PC-9 (cell line): ENCODE measurements around the gene PANX2. TPM values are rescaled to one million over a fixed set of nuclear protein-coding genes. Genes with fewer than 3 reads are reported as not detected.

ENCODE experiments used
- BruUV-seq: library from RNA; stranded (reverse); fragments of 400-500 nt; replicated peaks from 2 replicates; lab custom pipeline; 2021; lab: Mats Ljungman, UMichigan
- CTCF ChIA-PET: fragments of 300-600 bp; sonication (Branson Sonifier 250); formaldehyde crosslinking; loops from one replicate; lab custom pipeline; 2022; ENCODE audit warnings: antibody characterized with exemption; lab: Charles Lee
- POLR2A ChIA-PET: fragments of 300-600 bp; sonication (Branson Sonifier 250); formaldehyde crosslinking; loops from one replicate; lab custom pipeline; 2022; ENCODE audit warnings: antibody characterized with exemption; ENCODE audit not compliant: unreplicated experiment; lab: Charles Lee
- DNase-seq, 2 experiments: peaks; one replicate each; pipeline versions ENCODE4 v3.0.0 to v3.0.0-alpha.2; 2015 to 2022; ENCODE audit warnings: mixed read lengths in 1 of 2
- H2AFZ ChIP-seq: fragments of 200-600 bp; sonication (generic); 2 replicates; pipeline ENCODE4 v1.8.1; 2017; ENCODE audit warnings: antibody characterized with exemption
- H3F3A ChIP-seq: fragments of 200-600 bp; sonication (generic); 2 replicates; pipeline ENCODE4 v1.8.1; 2017; ENCODE audit warnings: antibody characterized with exemption, mild to moderate bottlenecking, low read depth; ENCODE audit not compliant: insufficient read depth
- H3K27ac ChIP-seq: fragments of 200-600 bp; sonication (generic); 2 replicates; pipeline ENCODE4 v1.6.1; 2016; ENCODE audit warnings: mixed run types
- H3K27me3 ChIP-seq: fragments of 200-600 bp; sonication (generic); 2 replicates; pipeline ENCODE4 v1.6.1; 2016; ENCODE audit warnings: low read depth, mixed run types; ENCODE audit not compliant: insufficient read depth
- H3K36me3 ChIP-seq: fragments of 200-600 bp; sonication (generic); 2 replicates; pipeline ENCODE4 v1.6.1; 2016; ENCODE audit warnings: low read depth, mixed run types
- H3K4me1 ChIP-seq: fragments of 200-600 bp; sonication (generic); replicated peaks from 2 replicates; pipeline ENCODE4 v1.6.1; 2016; ENCODE audit warnings: mixed run types; ENCODE audit not compliant: insufficient read depth
- H3K4me2 ChIP-seq: fragments of 200-600 bp; sonication (generic); 2 replicates; pipeline ENCODE4 v1.6.1; 2017; ENCODE audit warnings: mixed run types
- H3K4me3 ChIP-seq: fragments of 200-600 bp; sonication (generic); 2 replicates; pipeline ENCODE4 v1.6.1; 2016; ENCODE audit warnings: mixed run types
- H3K79me2 ChIP-seq: fragments of 200-600 bp; sonication (generic); 2 replicates; pipeline ENCODE4 v1.6.1; 2017; ENCODE audit warnings: low read depth, mixed run types
- H3K9me2 ChIP-seq: fragments of 200-600 bp; sonication (generic); 2 replicates; pipeline ENCODE4 v1.8.1; 2017; ENCODE audit warnings: mild to moderate bottlenecking; ENCODE audit not compliant: insufficient read depth
- H3K9me3 ChIP-seq: fragments of 200-600 bp; sonication (generic); 2 replicates; pipeline ENCODE4 v1.8.1; 2016; ENCODE audit warnings: low read depth; ENCODE audit not compliant: insufficient read depth
- H4K20me1 ChIP-seq: fragments of 200-600 bp; sonication (generic); 2 replicates; pipeline ENCODE4 v1.8.1; 2017; ENCODE audit not compliant: insufficient read depth
- EZH2 ChIP-seq: fragments of 200-600 bp; sonication (generic); IDR thresholded peaks from 2 replicates; pipeline ENCODE4 v1.8.0; 2017; ENCODE audit warnings: antibody characterized with exemption, low read depth
- intact Hi-C: fragments of 100-400 bp; cut with micrococcal nuclease; formaldehyde crosslinking; loops from one replicate; pipeline ENCODE4 v1.10.0; 2022; ENCODE audit not compliant: unreplicated experiment
- total RNA-seq: library from RNA; stranded (reverse); gene quantifications from 2 replicates; pipeline ENCODE4 v1.2.3, GENCODE V29; 2021
- TF ChIP-seq, protein P1 (sequence below): fragments of 200-600 bp; sonication (generic); conservative IDR thresholded peaks from 2 replicates; pipeline ENCODE4 v1.6.1; 2017; ENCODE audit warnings: mixed run types, antibody characterized with exemption, mild to moderate bottlenecking, moderate library complexity

PANX2 gene
- total RNA-seq, 1 experiment from 2014 or later, result 51.7 TPM

DNA sequence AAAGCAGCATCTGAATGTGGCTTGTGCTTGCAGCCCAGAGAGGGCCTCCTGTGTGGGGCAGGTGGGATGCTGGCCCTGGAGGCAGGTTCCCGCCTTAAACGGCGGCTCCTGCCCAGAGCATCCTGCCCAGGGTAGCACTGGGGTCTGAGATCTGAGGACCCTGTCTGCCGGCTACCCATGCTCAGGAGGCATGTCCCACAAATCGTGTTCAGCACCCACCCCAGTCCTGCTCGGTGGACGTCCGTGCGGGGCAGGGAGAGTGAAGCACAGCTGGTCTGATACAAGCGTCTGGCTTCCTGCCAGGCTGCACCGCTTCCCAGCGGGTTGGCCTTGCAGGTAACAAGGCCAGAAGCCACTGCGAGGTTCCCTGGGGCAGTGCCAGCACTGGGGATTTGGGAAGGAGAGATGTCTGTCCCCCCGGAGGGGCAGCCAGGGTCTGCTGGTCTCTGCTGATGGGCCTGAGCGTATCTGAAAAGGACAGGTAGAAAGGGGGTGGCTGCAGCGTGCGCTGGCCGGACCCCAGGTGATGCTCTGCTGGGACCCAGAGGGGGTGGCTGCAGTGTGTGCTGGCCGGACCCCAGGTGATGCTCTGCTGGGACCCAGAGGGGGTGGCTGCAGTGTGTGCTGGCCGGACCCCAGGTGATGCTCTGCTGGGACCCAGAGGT, 18.8 kb downstream of the PANX2 start:
- CTCF ChIA-PET, result interaction anchor here (1.3 kb wide), 1 partner anchor 41 kb away, joined by 5 read pairs; no protein-coding TSS in a partner anchor
- intact Hi-C loops, result no loop called here
- TF ChIP-seq, protein P1, sequence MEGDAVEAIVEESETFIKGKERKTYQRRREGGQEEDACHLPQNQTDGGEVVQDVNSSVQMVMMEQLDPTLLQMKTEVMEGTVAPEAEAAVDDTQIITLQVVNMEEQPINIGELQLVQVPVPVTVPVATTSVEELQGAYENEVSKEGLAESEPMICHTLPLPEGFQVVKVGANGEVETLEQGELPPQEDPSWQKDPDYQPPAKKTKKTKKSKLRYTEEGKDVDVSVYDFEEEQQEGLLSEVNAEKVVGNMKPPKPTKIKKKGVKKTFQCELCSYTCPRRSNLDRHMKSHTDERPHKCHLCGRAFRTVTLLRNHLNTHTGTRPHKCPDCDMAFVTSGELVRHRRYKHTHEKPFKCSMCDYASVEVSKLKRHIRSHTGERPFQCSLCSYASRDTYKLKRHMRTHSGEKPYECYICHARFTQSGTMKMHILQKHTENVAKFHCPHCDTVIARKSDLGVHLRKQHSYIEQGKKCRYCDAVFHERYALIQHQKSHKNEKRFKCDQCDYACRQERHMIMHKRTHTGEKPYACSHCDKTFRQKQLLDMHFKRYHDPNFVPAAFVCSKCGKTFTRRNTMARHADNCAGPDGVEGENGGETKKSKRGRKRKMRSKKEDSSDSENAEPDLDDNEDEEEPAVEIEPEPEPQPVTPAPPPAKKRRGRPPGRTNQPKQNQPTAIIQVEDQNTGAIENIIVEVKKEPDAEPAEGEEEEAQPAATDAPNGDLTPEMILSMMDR, result no peak
- TF ChIP-seq EZH2, result no peak
- H3F3A ChIP-seq, result peaks cover 17% of the 10 kb centered on the region; the same call in 1 of the 2 replicates
- no peaks in the 10 kb centered on the region for H3K9me3 ChIP-seq
- POLR2A ChIA-PET, result interaction anchor here (0.6 kb wide), 1 partner anchor 28 kb away, joined by 6 read pairs; no protein-coding TSS in a partner anchor
- H3K27me3 ChIP-seq, result no peaks in the 10 kb centered on the region
- peak overlapping the region; percentile 67; the same call in 1 of the 2 replicates for H3K27ac ChIP-seq
- BruUV-seq, result no TSS peak
- peaks cover 19% of the 10 kb centered on the region; the same call in 1 of the 2 replicates for H3K36me3 ChIP-seq
- H2AFZ ChIP-seq, result no peak overlapping the region
- H3K79me2 ChIP-seq, result peaks cover 69% of the 10 kb centered on the region
- no peak for DNase-seq
- peak overlapping the region; percentile 49; the same call in 1 of the 2 replicates for H3K4me3 ChIP-seq
- peaks cover 67% of the 10 kb centered on the region for H4K20me1 ChIP-seq
- H3K4me1 ChIP-seq, result peaks cover 40% of the 10 kb centered on the region
- no peaks in the 10 kb centered on the region for H3K9me2 ChIP-seq
- H3K4me2 ChIP-seq, result peak overlapping the region; percentile 73

DNA sequence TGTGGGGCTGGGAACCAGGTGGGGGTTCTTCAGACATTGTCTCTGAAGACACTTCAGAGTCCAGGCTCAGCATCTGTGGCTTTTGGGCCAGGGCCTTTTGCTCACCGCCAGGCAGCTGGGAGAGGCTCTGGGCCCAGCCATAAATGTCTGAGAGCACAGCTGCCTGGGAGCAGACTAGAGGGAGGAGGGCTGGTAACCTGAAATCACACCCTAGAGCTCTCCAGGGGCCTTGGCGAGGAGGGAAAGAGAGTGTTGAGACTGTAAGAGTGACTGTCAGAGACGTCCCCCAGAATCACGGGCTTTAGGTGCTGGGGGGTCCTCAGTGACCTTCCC, 19.3 kb downstream of the PANX2 start:
- H4K20me1 ChIP-seq, result peaks cover 72% of the 10 kb centered on the region
- peaks cover 24% of the 10 kb centered on the region; the same call in 1 of the 2 replicates for H3K36me3 ChIP-seq
- peaks cover 18% of the 10 kb centered on the region; the same call in 1 of the 2 replicates for H3F3A ChIP-seq
- ChIA-PET POLR2A (interaction anchor here (0.6 kb wide), 1 partner anchor 28 kb away, joined by 6 read pairs; no protein-coding TSS in a partner anchor), CTCF (interaction anchor here (1.3 kb wide), 1 partner anchor 41 kb away, joined by 5 read pairs; no protein-coding TSS in a partner anchor)
- peak overlapping the region; percentile 67 for H3K27ac ChIP-seq
- H3K4me2 ChIP-seq, result peak overlapping the region; percentile 73
- peaks cover 69% of the 10 kb centered on the region for H3K79me2 ChIP-seq
- peaks cover 37% of the 10 kb centered on the region for H3K4me1 ChIP-seq
- H3K9me2 ChIP-seq, result no peaks in the 10 kb centered on the region
- no peaks in the 10 kb centered on the region for H3K27me3 ChIP-seq
- peak overlapping the region; percentile 49; the same call in 1 of the 2 replicates for H3K4me3 ChIP-seq
- no peak for DNase-seq
- intact Hi-C loops, result loop anchor here (1.0 kb wide), 1 partner anchor 10 kb away; no protein-coding TSS in a partner anchor
- no peaks in the 10 kb centered on the region for H3K9me3 ChIP-seq
- H2AFZ ChIP-seq, result no peak overlapping the region
- TF ChIP-seq, protein P1, result no peak
- TF ChIP-seq EZH2, result no peak
- BruUV-seq, result no TSS peak

DNA sequence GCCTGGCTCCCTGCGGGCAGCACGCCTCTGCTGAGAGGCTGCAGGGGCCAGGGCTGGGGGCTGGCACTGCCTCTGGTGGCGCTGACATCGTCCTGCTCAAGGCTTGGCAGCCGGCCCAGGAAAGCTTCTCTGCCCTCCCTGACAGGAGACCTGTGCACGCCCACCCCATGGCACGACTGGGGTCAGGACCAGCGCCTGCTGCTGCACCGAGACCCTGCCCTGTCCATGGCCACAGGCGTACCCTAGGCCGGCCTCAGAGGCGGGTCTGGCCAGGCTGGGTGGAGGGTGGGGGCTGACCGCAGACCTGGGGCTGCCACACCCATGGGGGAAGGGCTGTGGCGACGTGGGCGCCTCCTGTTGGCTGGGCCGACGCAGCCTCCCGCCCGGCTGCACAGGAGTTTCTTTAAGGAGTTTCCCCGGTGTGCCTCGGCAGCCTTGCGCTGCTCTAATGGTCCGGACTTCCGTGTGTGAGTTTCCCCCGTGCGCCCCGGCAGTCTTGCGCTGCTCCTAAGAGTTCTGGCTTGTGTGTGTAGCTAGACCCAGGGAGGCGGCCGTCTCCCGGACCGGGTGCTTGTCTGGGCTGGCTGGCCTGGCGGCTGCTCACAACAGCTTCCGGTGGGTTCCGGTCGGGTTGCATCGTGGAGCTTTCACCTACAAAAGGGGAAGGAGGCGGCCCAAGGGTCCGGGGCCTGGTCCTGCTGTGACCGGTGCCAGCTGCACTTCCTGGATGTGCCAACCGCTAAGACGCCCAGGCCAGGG, 19.8 kb downstream of the PANX2 start:
- Histone ChIP-seq H3F3A (peaks cover 23% of the 10 kb centered on the region; the same call in 1 of the 2 replicates), H3K4me2 (peak overlapping the region; percentile 73), H3K27ac (peak overlapping the region; percentile 67), H3K36me3 (peaks cover 27% of the 10 kb centered on the region; the same call in 1 of the 2 replicates), H4K20me1 (peaks cover 77% of the 10 kb centered on the region), H3K9me2 (no peaks in the 10 kb centered on the region), H3K4me1 (peaks cover 35% of the 10 kb centered on the region), H3K79me2 (peaks cover 69% of the 10 kb centered on the region), H3K9me3 (no peaks in the 10 kb centered on the region), H2AFZ (peak overlapping the region; percentile 49; the same call in 1 of the 2 replicates), H3K4me3 (peak overlapping the region; percentile 49; the same call in 1 of the 2 replicates), H3K27me3 (no peaks in the 10 kb centered on the region)
- intact Hi-C loops, result loop anchor here (1.0 kb wide), 1 partner anchor 10 kb away; no protein-coding TSS in a partner anchor
- TF ChIP-seq, protein P1, result peak; percentile 54; the same call in 1 of the 2 replicates
- TF ChIP-seq EZH2, result no peak
- ChIA-PET CTCF (interaction anchor here (1.3 kb wide), 1 partner anchor 42 kb away, joined by 5 read pairs; no protein-coding TSS in a partner anchor), POLR2A (interaction anchor here (0.5 to 0.6 kb wide), 2 partner anchors 25 to 27 kb away, joined by 3 to 6 read pairs; no protein-coding TSS in a partner anchor)
- peak; percentile 81 to 89 for DNase-seq
- BruUV-seq, result no TSS peak
